SH-SY5Y (cell line): ENCODE results near the gene SPRR2D.

Source experiments
- GATA2 ChIP-seq: IDR thresholded peaks from 2 replicates; pipeline ENCODE4 v1.6.1; 2011; ENCODE audit warnings: mild to moderate bottlenecking, low read depth, low read length
- GATA3 ChIP-seq: IDR thresholded peaks from 2 replicates; pipeline ENCODE4 v1.6.1; 2011; ENCODE audit warnings: low read depth, mild to moderate bottlenecking, low read length, moderate library complexity

DNA sequence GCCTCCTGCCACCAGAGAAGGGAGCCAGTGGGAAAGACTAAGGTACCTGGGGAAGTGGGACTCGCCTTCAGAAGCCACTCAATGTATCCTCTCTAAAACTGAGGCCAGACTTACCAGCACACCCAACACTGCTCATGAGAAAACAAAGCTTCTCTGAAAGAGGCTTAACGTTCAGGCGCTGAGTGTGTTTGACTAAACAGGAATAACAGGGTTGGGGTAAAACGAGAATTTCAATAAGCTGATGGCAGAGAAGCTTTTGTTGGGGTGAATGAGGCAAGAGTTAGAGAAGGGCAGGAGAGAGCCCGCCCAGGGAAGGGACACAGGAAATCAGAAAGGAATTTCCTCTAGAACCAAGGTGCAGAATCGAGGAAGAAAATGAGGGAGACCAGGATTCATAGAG is 41.1 kb downstream of the SPRR2D start:
- no peak for TF ChIP-seq GATA2
- no peak for TF ChIP-seq GATA3
